Activated CD4-positive, alpha-beta T cell treated with anti-CD3 and anti-CD28 coated beads, Interleukin-2, Interleukin-4, amounts not matched to agents 100 ng/mL and 50 ng/mL, durations not matched to agents 16 hours and 8 hours (primary cell): Measurements from ENCODE around the gene COX10.
"Not testable (repeated sequence)": the region's sequence is repeated elsewhere in the genome, so short reads cannot be mapped to it uniquely, and the experiment has no call there.

ENCODE experiments used
- DNase-seq: peaks from one replicate; pipeline ENCODE4 v3.0.0-alpha.2; 2020; ENCODE audit warnings: low spot score

COX10 gene

GRCh38 chr17:14123619-14124278 lies 54.4 kb downstream of the COX10 start:
- no peak for DNase-seq

DNA sequence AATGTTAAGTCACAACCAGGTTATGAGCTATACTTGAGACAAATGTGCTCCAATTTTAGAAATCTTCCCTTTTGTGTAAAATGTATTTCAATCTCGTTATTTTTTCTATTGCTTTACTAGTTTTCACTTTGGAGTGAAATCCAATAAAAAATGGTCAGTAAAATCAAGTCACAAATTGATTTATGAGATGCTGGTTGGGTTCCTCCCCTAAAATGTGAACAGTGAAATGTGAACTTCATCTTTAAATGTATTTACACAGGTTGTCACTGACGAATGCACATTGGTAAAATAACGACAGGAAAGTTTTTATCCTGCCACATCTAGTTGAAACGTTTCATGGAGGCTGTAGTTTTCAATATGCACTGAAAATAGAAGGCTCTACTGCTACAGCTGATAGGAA lies 55.5 kb downstream of the COX10 start:
- DNase-seq, result no peak

DNA sequence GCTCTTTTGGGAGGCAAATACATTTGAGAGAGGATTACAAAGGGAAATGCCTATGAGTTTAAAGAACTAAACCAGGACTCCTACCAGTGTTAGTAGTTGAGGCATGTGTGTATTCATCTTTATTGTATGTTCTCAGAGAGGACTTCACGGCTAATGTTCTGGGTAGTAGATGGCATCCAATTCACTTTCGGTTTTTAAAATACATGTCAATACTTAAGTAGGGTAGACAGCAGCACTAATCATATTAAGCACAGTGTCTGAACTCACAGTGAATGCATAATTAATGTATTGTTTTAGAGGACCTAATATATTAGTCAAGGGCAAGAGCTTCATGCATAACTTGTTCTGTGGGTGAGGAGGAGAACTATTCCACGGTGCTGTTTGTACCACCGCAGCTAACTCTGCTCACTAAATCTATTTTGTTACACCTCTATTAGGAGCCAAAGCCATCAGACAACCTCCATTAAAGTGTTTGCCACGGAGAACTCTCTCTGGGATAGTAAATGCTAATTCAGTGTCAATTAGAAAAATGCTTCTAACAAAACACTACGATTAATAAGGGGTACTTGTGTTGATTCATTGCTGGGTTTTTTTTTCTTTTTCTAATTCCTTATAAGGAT lies 56.3 kb downstream of the COX10 start:
- DNase-seq, result no peak

DNA sequence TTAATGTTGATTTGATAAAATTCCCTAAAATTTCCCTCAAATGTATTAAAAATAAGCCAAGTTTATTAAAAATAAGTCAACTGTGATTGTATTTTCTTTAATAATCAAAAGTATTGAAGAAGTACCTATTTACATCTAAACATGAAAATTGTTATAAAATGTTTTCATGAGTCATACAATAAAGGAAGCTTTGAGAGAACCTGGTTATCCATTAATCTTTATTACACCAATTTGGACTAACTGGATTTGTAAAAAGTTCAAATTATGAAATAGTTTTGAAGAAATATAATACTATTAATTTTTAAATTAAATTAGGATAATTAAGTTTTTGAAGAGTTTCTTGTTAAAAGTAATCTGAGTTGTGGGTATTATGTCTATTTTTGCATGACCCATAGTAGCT lies 63.8 kb downstream of the COX10 start:
- DNase-seq, result no peak

GRCh38 chr17:14134456-14134855 lies 65.2 kb downstream of the COX10 start:
- no peak for DNase-seq

- DNase-seq, result no peak
Observed at GRCh38 chr17:14135906-14136590, 66.7 kb downstream of the COX10 start.

GRCh38 chr17:14138649-14139048 lies 69.3 kb downstream of the COX10 start:
- DNase-seq, result no peak

GRCh38 chr17:14143688-14144087 lies 74.4 kb downstream of the COX10 start:
- no peak for DNase-seq

GRCh38 chr17:14144508-14144907 lies 75.2 kb downstream of the COX10 start:
- no peak for DNase-seq

- no peak for DNase-seq
Observed at GRCh38 chr17:14149751-14150150, 80.4 kb downstream of the COX10 start.

GRCh38 chr17:14150619-14151018 lies 81.3 kb downstream of the COX10 start:
- no peak for DNase-seq

GRCh38 chr17:14152721-14153120 lies 83.4 kb downstream of the COX10 start:
- DNase-seq, result no peak

- no peak for DNase-seq
Observed at GRCh38 chr17:14153374-14153773, 84.1 kb downstream of the COX10 start.

GRCh38 chr17:14156689-14157088 lies 87.4 kb downstream of the COX10 start:
- no peak for DNase-seq

DNA sequence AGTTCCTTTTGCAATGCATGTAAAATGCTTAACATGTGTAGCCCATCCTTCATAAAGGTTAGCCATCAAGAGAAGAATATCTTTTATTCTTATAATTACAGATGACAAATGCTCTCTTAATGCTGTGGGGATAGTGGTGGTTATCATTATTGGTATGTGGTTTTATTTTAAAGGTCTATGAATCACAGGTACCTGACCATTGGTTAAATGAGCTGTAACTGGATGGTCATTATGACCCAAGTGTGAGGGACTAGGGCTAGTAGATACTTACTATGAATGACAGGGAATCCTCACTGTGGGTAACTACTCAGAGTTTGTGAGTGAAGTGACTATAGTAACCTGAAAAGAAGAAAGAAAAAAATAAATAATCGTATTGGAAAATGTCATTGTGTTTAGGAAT lies 88.5 kb downstream of the COX10 start:
- no peak for DNase-seq

GRCh38 chr17:14158707-14159106 lies 89.4 kb downstream of the COX10 start:
- no peak for DNase-seq

- no peak for DNase-seq
Observed at GRCh38 chr17:14161419-14161818, 92.1 kb downstream of the COX10 start.

DNA sequence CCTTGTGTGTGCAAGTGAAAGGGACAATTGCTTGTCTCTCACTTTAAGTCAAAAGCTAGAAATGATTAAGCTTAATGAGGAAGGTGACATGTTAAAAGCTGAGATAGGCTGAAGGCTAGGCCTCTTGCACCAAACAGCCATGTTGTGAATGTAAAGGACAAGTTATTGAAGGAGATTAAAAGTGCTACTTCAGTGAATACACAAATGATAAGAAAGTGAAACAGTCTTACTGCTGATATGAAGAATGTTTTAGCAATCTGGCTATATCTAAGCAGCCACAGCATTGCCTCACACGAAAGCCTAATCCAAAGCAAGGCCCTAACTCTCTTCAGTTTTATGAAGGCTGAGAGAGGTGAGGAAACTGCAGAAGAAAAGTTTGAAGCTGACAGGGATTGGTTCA lies 96.3 kb downstream of the COX10 start:
- no peak for DNase-seq

GRCh38 chr17:14167831-14168230 lies 98.5 kb downstream of the COX10 start:
- not testable (repeated sequence) for DNase-seq

DNA sequence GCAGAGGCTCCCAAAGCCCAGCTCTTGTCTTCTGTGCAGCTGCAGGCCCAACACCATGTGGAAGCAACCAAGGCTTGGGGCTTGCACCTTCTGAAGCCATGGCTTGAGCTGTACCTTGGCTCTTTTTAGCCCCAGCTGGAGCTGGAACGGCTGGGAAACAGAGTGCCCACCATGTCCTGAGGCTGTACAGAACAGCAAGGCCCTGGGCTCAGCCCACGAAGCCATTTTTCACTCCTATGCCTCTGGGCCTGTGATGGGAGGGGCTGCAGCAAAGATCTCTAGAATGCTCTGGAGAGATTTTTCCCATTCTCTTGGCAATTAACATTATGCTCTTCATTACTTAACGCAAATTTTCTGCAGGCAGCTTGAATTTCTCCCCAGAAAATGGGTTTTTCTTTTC lies 99.3 kb downstream of the COX10 start:
- no peak for DNase-seq

DNA sequence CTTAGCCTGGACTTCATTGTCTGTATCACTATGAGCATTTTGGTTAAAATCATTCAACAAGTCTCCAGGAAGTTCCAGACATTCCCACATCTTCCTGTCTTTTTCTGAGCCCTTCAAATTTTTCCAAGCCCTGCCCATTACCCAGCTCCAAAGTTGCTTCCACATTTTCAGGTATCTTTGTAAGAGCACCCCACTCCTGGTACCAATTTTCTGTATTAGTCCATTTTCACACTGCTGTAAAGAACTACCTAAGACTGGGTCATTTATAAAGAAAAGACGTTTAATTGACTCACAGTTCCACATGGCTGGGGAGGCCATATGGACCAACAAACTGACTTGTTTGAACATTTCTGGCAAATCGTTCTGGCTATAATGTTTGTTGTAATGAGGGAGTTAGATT lies 100.0 kb downstream of the COX10 start:
- no peak for DNase-seq

DNA sequence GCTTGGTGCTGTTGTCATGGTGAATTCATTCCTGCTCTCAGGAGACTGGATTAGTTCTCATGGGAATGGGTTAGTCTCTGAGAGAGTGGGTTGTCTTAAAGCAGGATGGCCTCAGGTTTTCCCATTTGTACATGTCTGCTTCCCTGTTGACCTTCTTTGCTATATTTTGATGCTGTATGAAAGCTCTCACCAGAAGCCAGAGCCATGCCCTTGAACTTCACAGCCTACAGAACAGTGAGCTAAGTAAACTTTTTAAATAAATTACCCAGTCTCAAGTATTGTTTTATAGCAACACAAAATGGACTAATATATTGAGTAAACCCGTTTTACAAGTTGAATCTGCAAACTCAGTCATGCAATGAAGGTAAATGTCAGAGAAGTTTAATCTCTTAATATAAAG lies 100.6 kb downstream of the COX10 start:
- DNase-seq, result no peak

DNA sequence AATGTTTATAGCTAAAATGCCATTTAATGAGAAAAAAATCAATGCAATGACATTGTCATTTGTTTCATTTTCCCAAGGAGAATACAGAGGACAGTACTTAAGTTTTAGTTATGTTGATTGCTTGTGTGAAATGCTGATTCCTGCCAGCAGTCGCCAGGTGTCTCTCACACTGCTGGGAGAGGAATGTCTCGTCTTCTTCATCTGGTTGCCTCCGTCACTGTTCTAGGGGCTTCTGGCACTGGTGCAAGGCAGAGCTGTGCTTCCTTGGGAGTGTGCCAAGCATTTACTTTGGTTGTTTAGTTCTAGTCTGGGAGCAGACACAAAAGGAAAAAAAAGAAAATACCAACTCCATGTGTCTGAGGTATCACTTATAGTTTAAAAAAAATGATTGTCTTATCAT lies 107.7 kb downstream of the COX10 start:
- not testable (repeated sequence) for DNase-seq

DNA sequence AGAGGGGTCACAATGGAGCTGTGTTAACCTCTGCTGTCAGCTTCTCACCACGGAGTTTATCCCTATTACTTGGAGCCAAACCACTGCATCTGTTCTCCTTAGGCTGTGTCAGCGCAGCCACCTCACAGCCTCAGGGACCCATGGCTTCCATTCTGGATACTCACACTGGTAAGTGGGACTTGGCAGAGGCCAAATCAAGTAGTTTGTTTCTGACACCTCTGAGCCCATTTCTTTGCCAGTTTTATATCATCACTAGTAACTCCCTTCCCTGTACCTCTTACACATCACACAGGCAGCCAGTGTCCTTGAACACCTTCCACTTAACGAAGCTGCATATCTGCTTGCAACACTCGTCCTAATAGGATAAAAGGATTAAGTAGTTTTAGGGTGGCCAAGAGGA lies 108.5 kb downstream of the COX10 start:
- DNase-seq, result not testable (repeated sequence)
